BE2C (cell line): Measurements from ENCODE around the gene KCTD21.

ENCODE experiments used
- DNase-seq: peaks from one replicate; pipeline ENCODE4 v3.0.0-alpha.2; 2020
- H3K27me3 ChIP-seq: fragments of 250-450 bp; sonication (Bioruptor Pico); 2 replicates; pipeline ENCODE4 v1.5.1; 2020; ENCODE audit warnings: mild to moderate bottlenecking
- H3K36me3 ChIP-seq: fragments of 250-450 bp; sonication (Bioruptor Pico); 2 replicates; pipeline ENCODE4 v1.5.1; 2020; ENCODE audit warnings: mild to moderate bottlenecking
- H3K4me1 ChIP-seq: fragments of 250-450 bp; sonication (Bioruptor Pico); 2 replicates; pipeline ENCODE4 v1.5.1; 2020
- H3K4me3 ChIP-seq: 2 replicates; pipeline ENCODE4 v1.5.1; 2011; ENCODE audit warnings: low read depth, low read length
- H3K9me3 ChIP-seq: fragments of 250-450 bp; sonication (Bioruptor Pico); 2 replicates; pipeline ENCODE4 v1.5.1; 2020
- TF ChIP-seq, protein P1 (sequence below): IDR thresholded peaks from 2 replicates; pipeline ENCODE4 v1.5.1; 2012; ENCODE audit warnings: mild to moderate bottlenecking, low read depth, low read length

The KCTD21 gene

DNA sequence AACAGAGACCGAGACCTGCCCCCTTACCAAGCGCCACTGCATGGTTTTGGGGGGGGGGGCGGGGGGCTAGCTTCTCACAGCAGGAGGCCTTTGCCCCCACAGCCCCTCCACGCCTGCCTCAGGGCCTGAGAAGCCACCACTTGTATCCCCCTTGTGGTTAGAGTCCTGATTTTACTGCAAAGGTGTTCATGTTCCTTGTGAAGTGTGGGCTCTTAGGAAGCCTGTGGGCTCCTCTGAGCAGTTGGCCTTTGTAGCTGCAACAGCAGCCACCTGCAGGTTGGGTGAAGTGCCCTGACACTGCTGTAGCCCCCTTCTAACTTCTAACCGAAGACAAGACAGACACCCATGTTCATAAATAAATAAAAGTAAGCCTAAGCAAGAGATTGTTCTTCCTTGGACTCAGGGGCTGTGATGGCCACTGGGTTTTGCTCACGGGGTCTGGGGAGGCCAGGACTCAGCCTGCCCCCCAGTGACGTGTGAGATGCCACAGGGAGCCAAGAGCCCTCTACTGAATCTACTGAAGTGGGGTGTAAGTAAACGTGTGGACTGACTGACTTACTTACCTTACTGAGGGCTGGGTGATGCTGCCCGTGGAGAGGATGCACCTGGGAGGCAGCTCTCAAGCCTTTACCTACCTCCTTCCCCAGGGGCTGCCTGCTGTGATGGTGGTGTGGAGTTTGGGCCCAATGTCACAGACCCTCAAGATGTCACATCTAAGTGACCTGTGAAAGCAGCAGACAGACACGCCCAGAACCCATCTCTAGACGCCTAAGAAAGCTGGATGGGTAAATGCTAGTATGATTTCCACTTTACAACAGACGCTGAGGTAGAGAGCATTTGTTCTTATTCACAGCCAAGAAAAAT is 26.1 kb upstream of the KCTD21 start:
- TF ChIP-seq, protein P1, sequence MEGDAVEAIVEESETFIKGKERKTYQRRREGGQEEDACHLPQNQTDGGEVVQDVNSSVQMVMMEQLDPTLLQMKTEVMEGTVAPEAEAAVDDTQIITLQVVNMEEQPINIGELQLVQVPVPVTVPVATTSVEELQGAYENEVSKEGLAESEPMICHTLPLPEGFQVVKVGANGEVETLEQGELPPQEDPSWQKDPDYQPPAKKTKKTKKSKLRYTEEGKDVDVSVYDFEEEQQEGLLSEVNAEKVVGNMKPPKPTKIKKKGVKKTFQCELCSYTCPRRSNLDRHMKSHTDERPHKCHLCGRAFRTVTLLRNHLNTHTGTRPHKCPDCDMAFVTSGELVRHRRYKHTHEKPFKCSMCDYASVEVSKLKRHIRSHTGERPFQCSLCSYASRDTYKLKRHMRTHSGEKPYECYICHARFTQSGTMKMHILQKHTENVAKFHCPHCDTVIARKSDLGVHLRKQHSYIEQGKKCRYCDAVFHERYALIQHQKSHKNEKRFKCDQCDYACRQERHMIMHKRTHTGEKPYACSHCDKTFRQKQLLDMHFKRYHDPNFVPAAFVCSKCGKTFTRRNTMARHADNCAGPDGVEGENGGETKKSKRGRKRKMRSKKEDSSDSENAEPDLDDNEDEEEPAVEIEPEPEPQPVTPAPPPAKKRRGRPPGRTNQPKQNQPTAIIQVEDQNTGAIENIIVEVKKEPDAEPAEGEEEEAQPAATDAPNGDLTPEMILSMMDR, result no peak
- Histone ChIP-seq H3K27me3 (no peaks in the 10 kb centered on the region), H3K9me3 (no peaks in the 10 kb centered on the region), H3K4me1 (no peaks in the 10 kb centered on the region), H3K36me3 (peaks cover 54% of the 10 kb centered on the region), H3K4me3 (no peak overlapping the region)
- DNase-seq, result no peak

DNA sequence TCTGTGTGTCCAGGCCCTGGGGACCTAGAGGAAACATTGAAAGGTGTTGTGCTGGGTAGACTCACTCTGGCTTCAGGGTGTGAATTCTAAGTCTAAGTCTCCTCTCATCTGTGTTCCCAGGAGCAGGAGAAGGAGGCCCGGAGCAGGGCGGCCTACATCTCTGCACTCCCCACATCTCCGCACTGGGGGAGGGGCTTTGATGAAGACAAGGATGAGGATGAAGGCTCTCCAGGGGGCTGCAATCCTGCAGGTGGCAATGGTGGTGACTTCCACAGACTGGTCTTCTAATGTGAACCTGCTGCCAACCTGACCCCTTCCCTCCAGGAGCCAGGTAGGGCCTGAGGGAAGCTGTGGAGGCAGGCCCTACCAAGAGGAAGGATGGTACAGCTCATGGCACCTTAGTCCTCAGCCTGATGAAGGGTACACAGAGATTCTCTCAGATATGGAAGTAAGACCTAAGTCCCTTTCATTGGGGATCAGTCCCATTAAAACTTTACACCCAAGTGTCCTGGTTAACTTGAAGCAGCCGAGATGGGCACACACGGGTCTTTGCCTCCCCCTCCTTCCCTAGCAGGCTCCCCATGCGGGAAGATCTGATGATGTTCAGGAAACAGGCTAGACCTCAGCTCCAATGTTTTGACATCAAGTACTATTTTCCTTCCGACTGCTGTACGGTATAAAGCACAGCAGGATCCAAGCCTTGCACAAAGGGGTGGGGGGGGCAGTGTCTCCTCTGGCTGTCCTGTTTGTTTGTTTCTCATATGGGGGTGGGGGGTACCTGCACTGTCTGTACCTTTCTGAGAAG is 25.3 kb upstream of the KCTD21 start:
- TF ChIP-seq, protein P1, result no peak
- H3K9me3 ChIP-seq, result no peaks in the 10 kb centered on the region
- H3K27me3 ChIP-seq, result no peaks in the 10 kb centered on the region
- peaks cover 46% of the 10 kb centered on the region for H3K36me3 ChIP-seq
- H3K4me1 ChIP-seq, result no peaks in the 10 kb centered on the region
- H3K4me3 ChIP-seq, result no peak overlapping the region
- no peak for DNase-seq

DNA sequence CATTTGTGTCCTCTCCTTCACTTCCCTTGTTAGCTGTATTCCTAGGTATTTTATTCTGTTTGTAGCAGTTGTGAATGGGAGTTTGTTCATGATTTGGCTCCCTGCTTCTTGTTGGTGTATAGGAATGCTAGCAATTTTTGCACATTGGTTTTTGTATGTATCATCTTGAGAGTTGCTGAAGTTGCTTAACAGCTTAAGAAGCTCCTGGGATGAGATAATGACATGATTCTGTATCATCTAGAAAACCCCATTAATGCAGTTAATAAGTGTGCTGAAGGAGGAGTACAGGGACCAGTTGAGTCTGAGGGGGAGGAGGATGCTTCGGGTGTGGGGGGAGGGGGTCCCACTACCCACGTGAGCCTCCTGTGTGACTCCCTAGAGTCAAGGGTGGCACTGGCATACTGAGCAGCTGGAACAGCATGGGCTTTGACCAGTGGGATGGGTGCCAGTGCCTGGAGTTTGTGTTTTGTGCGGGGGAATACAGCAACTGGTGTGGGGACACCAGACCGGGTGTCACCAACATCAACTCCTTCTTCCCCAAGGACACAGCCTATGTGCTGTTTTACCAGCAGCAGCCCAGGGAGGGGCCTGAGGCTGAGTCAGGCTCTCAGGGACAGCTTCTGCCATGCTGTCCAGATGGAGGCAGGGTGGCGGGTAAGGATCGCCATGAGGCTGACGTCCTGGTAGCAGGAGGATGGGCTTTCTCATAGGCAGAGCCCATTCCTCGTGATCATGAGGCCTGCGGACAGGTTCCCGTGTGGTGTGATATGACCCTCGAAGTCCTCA is 24.4 kb upstream of the KCTD21 start:
- H3K9me3 ChIP-seq, result no peaks in the 10 kb centered on the region
- peak; percentile 4 for DNase-seq
- no peak overlapping the region for H3K4me3 ChIP-seq
- H3K27me3 ChIP-seq, result no peaks in the 10 kb centered on the region
- peaks cover under 1% of the 10 kb centered on the region; the same call in 1 of the 2 replicates for H3K4me1 ChIP-seq
- peaks cover 41% of the 10 kb centered on the region for H3K36me3 ChIP-seq
- TF ChIP-seq, protein P1, result no peak

DNA sequence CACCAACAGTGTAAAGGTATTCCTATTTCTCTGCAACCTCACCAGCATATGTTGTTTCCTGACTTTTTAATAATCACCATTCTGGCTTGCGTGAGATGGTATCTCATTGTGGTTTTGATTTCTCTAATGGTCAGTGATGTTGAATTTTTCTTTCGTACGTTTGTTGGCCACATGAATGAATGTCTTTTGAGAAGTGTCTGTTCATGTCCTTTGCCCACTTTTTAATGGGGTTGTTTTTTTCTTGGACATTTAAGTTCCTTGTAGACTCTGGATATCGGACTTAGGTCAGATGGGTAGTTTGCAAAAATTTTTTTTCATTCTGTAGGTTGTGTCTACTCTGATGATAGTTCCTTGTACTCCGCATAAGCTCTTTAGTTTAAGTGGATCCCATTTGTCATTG is 23.1 kb upstream of the KCTD21 start:
- H3K9me3 ChIP-seq, result no peaks in the 10 kb centered on the region
- H3K27me3 ChIP-seq, result no peaks in the 10 kb centered on the region
- no peak for DNase-seq
- no peak overlapping the region for H3K4me3 ChIP-seq
- peaks cover 5% of the 10 kb centered on the region for H3K4me1 ChIP-seq
- H3K36me3 ChIP-seq, result peaks cover 33% of the 10 kb centered on the region
- TF ChIP-seq, protein P1, result no peak

DNA sequence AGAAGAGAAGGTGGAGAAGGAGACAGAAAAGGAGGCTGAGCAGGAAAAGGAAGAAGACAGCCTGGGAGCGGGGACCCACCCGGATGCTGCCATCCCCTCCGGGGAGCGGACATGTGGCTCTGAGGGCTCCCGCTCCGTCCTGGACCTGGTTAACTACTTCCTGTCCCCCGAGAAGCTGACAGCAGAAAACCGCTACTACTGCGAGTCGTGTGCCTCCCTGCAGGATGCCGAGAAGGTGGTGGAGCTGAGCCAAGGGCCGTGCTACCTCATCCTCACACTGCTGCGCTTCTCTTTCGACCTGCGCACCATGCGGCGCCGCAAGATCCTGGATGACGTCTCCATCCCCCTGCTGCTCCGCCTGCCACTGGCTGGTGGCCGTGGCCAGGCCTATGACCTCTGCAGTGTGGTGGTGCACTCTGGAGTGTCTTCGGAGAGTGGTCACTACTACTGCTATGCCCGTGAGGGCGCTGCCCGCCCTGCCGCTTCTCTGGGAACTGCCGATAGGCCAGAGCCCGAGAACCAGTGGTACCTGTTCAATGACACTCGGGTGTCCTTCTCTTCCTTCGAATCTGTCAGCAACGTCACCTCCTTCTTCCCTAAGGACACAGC is 21.7 kb upstream of the KCTD21 start:
- DNase-seq, result no peak
- H3K4me3 ChIP-seq, result no peak overlapping the region
- H3K27me3 ChIP-seq, result no peaks in the 10 kb centered on the region
- TF ChIP-seq, protein P1, result no peak
- H3K4me1 ChIP-seq, result peaks cover 5% of the 10 kb centered on the region
- no peaks in the 10 kb centered on the region for H3K9me3 ChIP-seq
- H3K36me3 ChIP-seq, result peaks cover 33% of the 10 kb centered on the region
